ENCODE results near the gene MCF2L.

The MCF2L gene

GRCh38 chr13:113143466-113144254 lies 174.6 kb downstream of the MCF2L start:
- in situ Hi-C loops (cut with MboI; ENCODE audit: low sequenced_read_pairs): no loop called here

DNA sequence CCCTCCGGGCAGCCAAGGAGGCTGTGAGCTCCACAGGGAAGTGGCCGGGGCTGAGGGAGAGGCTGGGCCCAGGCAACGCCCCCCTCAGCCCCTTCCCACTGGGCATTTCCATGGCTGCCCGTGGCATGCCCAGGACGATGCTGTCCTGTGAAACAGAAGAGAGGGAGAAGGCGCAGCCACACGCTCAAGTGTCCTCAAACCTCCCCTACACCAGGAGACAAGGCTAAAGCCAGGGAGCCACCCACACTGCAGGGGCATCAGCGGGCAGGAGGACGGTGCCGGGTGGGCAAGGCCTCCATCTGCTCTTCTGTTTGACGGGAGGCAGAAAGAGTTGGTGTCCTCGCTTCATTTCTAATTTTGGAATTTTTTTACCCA lies 175.2 kb downstream of the MCF2L start:
- in situ Hi-C loops (cut with MboI; ENCODE audit: low sequenced_read_pairs): no loop called here

DNA sequence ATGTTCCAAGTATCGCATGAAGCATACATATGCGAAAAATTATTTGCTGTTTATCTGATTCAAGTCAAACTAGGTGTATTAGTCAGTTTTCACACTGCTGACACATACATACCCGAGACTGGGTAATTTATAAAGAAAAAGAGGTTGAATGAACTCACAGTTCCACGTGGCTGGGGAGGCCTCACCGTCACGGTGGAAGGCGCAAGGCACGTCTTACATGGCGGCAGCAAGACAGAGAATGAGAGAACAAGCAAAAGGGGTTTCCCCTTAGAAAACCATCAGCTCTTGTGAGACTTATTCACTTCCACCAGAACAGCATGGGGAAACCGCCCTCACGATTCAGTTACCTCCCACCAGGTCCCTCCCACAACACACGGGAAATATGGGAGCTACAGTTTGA lies 176.5 kb downstream of the MCF2L start:
- in situ Hi-C loops (cut with MboI; ENCODE audit: low sequenced_read_pairs): no loop called here

DNA sequence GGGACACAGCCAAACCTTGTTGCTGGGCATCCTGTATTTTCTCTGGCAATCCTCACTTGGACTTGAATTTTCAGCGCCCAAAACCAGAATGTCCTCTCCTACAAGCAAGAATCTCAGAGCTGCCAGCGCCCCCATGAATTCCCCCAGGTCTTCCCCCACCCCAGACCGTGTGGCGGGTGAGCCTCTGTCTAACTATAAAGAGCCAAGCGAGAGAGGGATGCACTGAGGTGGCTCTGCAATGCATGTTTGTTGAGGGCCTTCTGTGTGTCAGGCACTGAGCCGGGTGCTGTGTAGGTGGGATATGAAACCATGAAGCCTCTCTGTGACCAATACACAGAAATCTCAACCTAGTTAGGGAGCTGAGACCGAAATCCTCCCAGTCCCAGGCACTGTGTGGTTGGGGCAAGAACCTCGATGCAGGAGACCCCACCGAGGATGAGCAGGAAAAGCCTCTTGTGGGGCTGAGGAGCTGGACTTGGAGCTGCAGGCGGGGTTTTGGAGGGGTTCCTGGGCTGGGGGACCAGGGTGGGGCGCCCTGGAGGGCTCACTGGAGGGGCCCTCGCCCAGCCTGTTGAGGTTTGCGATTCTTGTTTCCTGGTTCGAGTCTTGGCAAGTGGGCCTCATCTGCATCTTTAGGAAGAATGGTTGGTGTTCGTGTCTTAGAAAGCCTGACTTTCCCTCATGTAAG lies 177.0 kb downstream of the MCF2L start:
- in situ Hi-C loops (cut with MboI; ENCODE audit: low sequenced_read_pairs): no loop called here

- in situ Hi-C loops (cut with MboI; ENCODE audit: low sequenced_read_pairs): no loop called here
Observed at GRCh38 chr13:113146750-113147149, 177.7 kb downstream of the MCF2L start.

GRCh38 chr13:113147206-113147605 lies 178.2 kb downstream of the MCF2L start:
- in situ Hi-C loops (cut with MboI; ENCODE audit: low sequenced_read_pairs): no loop called here

GRCh38 chr13:113148407-113148806 lies 179.4 kb downstream of the MCF2L start:
- in situ Hi-C loops (cut with MboI; ENCODE audit: low sequenced_read_pairs): no loop called here

DNA sequence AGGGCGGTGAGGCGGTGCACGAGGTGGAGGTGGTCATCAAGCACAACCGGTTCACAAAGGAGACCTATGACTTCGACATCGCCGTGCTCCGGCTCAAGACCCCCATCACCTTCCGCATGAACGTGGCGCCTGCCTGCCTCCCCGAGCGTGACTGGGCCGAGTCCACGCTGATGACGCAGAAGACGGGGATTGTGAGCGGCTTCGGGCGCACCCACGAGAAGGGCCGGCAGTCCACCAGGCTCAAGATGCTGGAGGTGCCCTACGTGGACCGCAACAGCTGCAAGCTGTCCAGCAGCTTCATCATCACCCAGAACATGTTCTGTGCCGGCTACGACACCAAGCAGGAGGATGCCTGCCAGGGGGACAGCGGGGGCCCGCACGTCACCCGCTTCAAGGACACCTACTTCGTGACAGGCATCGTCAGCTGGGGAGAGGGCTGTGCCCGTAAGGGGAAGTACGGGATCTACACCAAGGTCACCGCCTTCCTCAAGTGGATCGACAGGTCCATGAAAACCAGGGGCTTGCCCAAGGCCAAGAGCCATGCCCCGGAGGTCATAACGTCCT lies 180.0 kb downstream of the MCF2L start:
- in situ Hi-C loops (cut with MboI; ENCODE audit: low sequenced_read_pairs): no loop called here

Data from HL-60/S4 treated with retinoic acid at 250 ng/mL for 4 days and 3 days (cell line).